HG03159 (cell line): ENCODE results near the gene SEMA3G.

Source experiments
- ATAC-seq: cut with Tn5 transposase; IDR thresholded peaks from one replicate; pipeline ENCODE4 v1.9.1; 2021; ENCODE audit warnings: mild to moderate bottlenecking, moderate library complexity; ENCODE audit not compliant: unreplicated experiment

Gene SEMA3G

GRCh38 chr3:52396907-52397591 lies 47.9 kb downstream of the SEMA3G start:
- ATAC-seq: no peak

- ATAC-seq: no peak
Observed at GRCh38 chr3:52396011-52396906, 48.6 kb downstream of the SEMA3G start.

- ATAC-seq: no peak
Observed at GRCh38 chr3:52395503-52395865, 49.4 kb downstream of the SEMA3G start.

DNA sequence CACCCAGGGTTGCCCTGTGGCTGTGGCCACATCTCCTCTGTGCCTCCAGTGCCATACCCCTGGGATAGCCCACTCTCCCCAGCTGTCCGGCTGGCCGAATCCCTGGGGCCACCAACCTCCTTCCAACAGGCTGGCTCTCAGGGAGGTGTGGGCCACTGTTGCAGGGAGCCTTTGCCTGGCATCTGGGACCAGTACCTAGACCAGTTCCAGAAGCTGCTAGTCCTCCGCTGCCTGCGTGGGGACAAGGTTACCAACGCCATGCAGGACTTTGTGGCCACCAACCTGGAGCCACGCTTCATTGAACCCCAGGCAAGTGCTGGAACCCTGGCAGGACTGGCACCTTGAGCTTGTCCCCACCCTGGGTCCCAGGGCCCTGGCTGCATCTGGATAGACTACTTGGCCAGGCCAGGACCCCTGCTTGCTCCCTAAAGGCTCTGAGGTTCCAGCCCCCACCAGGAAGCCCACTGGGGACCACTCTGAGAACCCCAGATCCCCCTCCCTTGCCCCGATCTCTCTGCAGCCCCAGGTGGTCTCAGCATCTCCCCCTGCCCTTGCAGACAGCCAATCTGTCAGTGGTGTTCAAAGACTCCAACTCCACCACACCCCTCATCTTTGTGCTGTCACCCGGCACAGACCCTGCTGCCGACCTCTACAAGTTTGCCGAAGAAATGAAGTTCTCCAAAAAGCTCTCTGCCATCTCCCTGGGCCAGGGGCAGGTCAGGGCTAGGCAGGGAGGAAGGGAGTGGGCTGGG lies 50.0 kb downstream of the SEMA3G start:
- ATAC-seq: no peak

- ATAC-seq: no peak
Observed at GRCh38 chr3:52393959-52394670, 50.8 kb downstream of the SEMA3G start.

- no peak for ATAC-seq
Observed at GRCh38 chr3:52393131-52393807, 51.6 kb downstream of the SEMA3G start.

GRCh38 chr3:52392216-52392930 lies 52.5 kb downstream of the SEMA3G start:
- no peak for ATAC-seq

DNA sequence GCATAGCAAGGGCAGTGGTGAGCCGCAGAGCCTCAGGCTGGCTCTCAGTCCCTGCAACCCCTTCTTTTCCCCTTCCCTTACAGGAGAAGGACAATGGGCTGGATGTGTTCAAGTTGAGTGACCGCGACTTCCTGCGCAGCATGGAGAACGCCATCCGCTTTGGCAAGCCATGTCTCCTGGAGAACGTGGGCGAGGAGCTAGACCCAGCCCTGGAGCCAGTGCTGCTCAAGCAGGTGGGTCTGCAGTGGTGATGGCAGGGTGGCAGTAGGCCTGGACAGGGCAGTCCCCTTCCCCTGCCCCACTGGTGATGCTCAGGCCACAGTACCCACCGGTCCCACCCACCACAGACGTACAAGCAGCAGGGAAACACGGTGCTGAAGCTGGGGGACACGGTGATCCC lies 53.8 kb downstream of the SEMA3G start:
- ATAC-seq: no peak

DNA sequence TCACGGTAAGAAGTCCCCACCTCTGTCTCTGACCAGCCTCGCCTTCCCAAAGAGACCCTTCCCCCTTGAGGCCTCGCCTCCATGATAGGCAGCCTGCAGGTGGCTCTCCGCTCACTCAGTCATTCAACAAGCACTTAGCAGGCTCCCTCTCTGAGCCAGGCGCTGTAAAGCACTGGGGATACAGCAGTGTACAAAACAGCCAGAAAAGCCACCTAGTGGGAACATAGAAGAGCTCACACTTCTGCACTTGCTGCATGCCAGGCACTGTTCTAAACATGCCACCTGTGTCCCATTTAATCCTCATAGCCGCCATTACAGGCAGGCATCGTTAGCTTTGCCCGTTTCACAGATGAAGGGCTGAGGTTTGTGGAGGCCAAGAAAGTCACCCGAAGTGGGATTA lies 56.0 kb downstream of the SEMA3G start:
- ATAC-seq: no peak

DNA sequence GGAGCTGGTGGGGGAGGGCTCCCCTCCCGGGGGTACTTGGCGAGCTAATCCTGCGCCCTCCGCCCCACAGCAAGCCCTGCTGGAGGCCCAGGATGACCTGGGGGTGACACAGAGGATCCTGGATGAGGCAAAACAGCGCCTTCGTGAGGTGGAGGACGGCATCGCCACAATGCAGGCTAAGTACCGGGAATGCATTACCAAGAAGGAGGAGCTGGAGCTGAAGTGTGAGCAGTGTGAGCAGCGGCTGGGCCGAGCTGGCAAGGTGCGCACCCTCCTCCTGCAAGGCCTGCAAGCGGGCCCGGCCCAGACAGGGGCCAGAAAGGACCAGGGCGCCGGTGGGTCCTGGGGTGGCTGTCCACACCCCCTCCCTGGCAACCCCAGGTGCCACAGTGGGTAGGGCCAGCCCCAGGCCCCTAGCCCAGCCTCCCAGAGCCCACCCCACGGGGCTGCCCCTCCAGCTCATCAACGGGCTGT lies 56.5 kb downstream of the SEMA3G start:
- no peak for ATAC-seq

- ATAC-seq: no peak
Observed at GRCh38 chr3:52387481-52387880, 57.4 kb downstream of the SEMA3G start.

DNA sequence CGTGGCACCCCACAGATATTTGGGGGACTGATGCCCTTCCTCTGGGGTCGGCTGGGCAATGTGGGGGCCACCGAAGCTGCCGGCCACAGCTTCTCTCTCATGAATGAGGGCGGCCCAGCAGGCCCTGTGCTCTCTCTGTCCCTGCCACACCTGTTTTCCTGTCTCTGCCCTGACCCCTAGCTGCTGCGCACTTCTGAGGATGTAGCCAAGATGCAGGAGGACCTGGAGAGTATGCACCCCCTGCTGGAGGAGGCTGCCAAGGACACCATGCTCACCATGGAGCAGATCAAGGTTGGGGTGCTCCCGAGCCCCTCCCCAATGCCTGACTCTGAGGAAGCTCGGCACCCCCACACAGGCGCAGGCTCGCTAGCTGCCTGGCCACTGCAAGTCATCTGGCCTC lies 59.7 kb downstream of the SEMA3G start:
- ATAC-seq: no peak

DNA sequence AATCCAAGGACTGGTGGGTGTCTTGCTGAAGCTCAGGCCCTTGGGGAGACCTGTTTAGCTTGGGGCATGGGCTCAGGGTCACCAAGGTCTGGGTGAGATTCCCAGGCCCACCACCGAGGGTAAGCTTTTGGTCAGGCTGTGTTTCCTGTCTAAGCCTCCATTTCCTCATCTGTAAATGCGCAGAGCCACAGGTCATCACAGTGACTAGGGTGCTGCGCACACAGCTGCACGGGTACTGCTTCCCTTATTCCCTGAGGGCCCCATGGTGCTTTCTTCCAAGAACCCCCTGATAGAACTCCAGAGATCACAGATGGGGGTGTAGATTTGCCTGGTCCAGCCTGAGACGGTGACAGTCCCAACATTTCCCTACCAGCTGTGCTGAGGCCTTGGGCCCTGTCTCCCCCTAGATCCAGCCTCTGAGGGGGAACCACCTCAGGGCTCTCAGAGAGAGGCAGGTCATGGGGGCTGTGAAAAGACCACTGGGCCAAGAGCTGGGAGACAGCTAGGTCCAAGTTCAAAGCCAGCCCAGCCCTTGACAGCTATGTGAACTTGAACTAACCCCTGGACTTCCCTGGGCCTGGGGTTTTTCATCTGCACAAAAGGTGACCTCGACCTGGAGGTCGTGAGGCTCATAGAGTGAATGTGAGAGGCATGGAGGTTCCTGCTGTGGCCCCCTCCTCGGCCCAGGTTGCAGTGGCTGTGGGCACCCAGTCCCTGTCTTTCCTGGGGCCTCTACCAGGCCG lies 60.7 kb downstream of the SEMA3G start:
- no peak for ATAC-seq

- no peak for ATAC-seq
Observed at GRCh38 chr3:52383446-52383845, 61.5 kb downstream of the SEMA3G start.
